ENCODE measurements around the gene CUBN.

DNA sequence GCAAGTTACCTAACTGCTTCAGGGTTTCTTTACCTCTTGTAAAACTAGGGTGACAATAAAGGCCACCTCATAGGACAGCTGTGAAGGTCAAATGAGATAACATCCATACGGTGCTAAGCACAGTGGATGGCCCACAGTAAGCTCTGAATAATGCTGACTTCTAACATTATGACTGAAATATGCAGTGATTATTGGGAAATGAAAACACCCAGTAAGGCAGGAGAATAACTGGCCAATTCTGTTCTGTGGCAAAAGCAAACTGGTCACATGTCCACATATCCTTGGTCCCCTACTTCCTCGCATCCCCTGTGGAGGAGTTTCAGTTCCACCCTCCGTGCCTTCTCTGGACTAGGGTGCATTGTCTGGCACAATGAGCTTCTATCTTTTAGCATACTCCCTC, 1.4 kb downstream of the CUBN start:
- TF ChIP-seq, protein P1, sequence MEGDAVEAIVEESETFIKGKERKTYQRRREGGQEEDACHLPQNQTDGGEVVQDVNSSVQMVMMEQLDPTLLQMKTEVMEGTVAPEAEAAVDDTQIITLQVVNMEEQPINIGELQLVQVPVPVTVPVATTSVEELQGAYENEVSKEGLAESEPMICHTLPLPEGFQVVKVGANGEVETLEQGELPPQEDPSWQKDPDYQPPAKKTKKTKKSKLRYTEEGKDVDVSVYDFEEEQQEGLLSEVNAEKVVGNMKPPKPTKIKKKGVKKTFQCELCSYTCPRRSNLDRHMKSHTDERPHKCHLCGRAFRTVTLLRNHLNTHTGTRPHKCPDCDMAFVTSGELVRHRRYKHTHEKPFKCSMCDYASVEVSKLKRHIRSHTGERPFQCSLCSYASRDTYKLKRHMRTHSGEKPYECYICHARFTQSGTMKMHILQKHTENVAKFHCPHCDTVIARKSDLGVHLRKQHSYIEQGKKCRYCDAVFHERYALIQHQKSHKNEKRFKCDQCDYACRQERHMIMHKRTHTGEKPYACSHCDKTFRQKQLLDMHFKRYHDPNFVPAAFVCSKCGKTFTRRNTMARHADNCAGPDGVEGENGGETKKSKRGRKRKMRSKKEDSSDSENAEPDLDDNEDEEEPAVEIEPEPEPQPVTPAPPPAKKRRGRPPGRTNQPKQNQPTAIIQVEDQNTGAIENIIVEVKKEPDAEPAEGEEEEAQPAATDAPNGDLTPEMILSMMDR (IDR thresholded peaks at IDR 0.05; ENCODE audit: low read depth, low read length): no peak
- TF ChIP-seq POLR2A (IDR thresholded peaks at IDR 0.05; ENCODE audit: extremely low read depth, insufficient read length): no peak
- TF ChIP-seq, protein P2, sequence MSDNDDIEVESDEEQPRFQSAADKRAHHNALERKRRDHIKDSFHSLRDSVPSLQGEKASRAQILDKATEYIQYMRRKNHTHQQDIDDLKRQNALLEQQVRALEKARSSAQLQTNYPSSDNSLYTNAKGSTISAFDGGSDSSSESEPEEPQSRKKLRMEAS (IDR thresholded peaks at IDR 0.05; ENCODE audit: low read depth, low read length): no peak
- TF ChIP-seq MYC (IDR thresholded peaks at IDR 0.05; ENCODE audit: low read depth, low read length): no peak
